SK-N-SH treated with all-trans-retinoic acid at 6 μM for 48 hours (cell line): ENCODE results near the gene FNIP1.

ENCODE experiments used
- ATAC-seq: fragments of 200-7000 bp; cut with Tn5 transposase; 3 replicates; pipeline ENCODE4 v1.9.1; 2020; ENCODE audit warnings: mild to moderate bottlenecking, moderate library complexity
- BACH2 ChIP-seq: fragments of 250-450 bp; sonication (Bioruptor Pico); IDR thresholded peaks from 2 replicates; pipeline ENCODE4 v1.9.0; 2021; ENCODE audit warnings: mild to moderate bottlenecking, borderline replicate concordance
- CSDC2 ChIP-seq: fragments of 250-450 bp; sonication (Bioruptor Pico); IDR thresholded peaks from 2 replicates; pipeline ENCODE4 v1.5.0; 2020; ENCODE audit warnings: mild to moderate bottlenecking, moderate library complexity
- ESRRG ChIP-seq: fragments of 250-450 bp; sonication (Bioruptor Pico); IDR thresholded peaks from 2 replicates; pipeline ENCODE4 v1.6.1; 2021; ENCODE audit warnings: mild to moderate bottlenecking
- GLIS3 ChIP-seq: fragments of 250-450 bp; sonication (Bioruptor Pico); IDR thresholded peaks from 2 replicates; pipeline ENCODE4 v1.5.0; 2020; ENCODE audit warnings: mild to moderate bottlenecking, moderate library complexity
- OSR1 ChIP-seq: fragments of 250-450 bp; sonication (Bioruptor Pico); IDR thresholded peaks from 2 replicates; pipeline ENCODE4 v1.8.0; 2022; ENCODE audit warnings: moderate library complexity, mild to moderate bottlenecking, inconsistent platforms
- PPARA ChIP-seq: fragments of 250-450 bp; sonication (Bioruptor Pico); IDR thresholded peaks from 2 replicates; pipeline ENCODE4 v1.5.0; 2020; ENCODE audit warnings: mild to moderate bottlenecking, borderline replicate concordance
- RARB ChIP-seq: fragments of 250-450 bp; sonication (Bioruptor Pico); IDR thresholded peaks from 2 replicates; pipeline ENCODE4 v1.8.0; 2021; ENCODE audit warnings: mild to moderate bottlenecking, moderate library complexity
- SNAI2 ChIP-seq: fragments of 250-450 bp; sonication (Bioruptor Pico); IDR thresholded peaks from 2 replicates; pipeline ENCODE4 v1.5.0; 2020; ENCODE audit warnings: mild to moderate bottlenecking, moderate library complexity
- TCF4 ChIP-seq: fragments of 250-450 bp; sonication (Bioruptor Pico); IDR thresholded peaks from 2 replicates; pipeline ENCODE4 v1.8.0; 2021; ENCODE audit warnings: mild to moderate bottlenecking, moderate library complexity, borderline replicate concordance
- ZNF70 ChIP-seq: fragments of 450-650 bp; formaldehyde crosslinking; IDR thresholded peaks from 2 replicates; pipeline ENCODE4 v1.5.0; 2020; ENCODE audit warnings: mild to moderate bottlenecking, moderate library complexity
- ZNF8 ChIP-seq: fragments of 450-650 bp; formaldehyde crosslinking; IDR thresholded peaks from 2 replicates; pipeline ENCODE4 v1.5.0; 2020; ENCODE audit warnings: mild to moderate bottlenecking, moderate library complexity
- TF ChIP-seq, protein P1 (sequence below): fragments of 250-450 bp; sonication (Bioruptor Pico); IDR thresholded peaks from 2 replicates; pipeline ENCODE4 v1.8.0; 2020; ENCODE audit warnings: mild to moderate bottlenecking, moderate library complexity, borderline replicate concordance
- TF ChIP-seq, protein P2 (sequence below): fragments of 250-450 bp; sonication (Bioruptor Pico); IDR thresholded peaks from 2 replicates; pipeline ENCODE4 v1.5.1; 2021; ENCODE audit warnings: mild to moderate bottlenecking, moderate library complexity
- TF ChIP-seq, protein P3 (sequence below): fragments of 250-450 bp; sonication (Bioruptor Pico); IDR thresholded peaks from 2 replicates; pipeline ENCODE4 v1.5.1; 2020; ENCODE audit warnings: low read depth, mild to moderate bottlenecking, moderate library complexity
- TF ChIP-seq, protein P4 (sequence below): fragments of 250-450 bp; sonication (Bioruptor Pico); IDR thresholded peaks from 2 replicates; pipeline ENCODE4 v1.5.0; 2020; ENCODE audit warnings: mild to moderate bottlenecking, moderate library complexity
- TF ChIP-seq, protein P5 (sequence below): fragments of 250-450 bp; sonication (Bioruptor Pico); IDR thresholded peaks from 2 replicates; pipeline ENCODE4 v1.8.0; 2021; ENCODE audit warnings: low read depth, mild to moderate bottlenecking, moderate library complexity, borderline replicate concordance

The FNIP1 gene

DNA sequence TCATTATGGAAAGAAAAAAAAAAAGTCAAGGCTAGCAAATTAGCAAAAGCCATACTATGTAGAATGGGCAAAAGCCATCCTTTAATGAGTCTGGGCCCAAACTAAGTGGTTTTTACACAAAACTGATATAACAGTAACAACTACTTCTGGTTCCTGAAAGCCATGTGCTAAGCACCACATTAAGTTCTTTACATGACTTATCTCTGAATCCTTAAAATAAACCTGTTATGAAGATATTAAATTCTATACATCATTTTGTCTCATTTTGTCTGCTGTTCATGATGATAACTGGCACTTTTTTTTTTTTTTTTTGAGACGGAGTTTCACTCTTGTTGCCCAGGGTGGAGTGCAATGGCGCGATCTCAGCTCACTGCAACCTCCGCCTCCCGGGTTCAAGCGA, 5.0 kb downstream of the FNIP1 start:
- TF ChIP-seq BACH2 (CRISPR knock-in tag) = no peak
- no peak for TF ChIP-seq OSR1 (CRISPR knock-in tag)
- no peak for TF ChIP-seq PPARA (CRISPR knock-in tag)
- no peak for TF ChIP-seq RARB (CRISPR knock-in tag)
- TF ChIP-seq ZNF70 (CRISPR knock-in tag) = no peak
- TF ChIP-seq, protein P1, sequence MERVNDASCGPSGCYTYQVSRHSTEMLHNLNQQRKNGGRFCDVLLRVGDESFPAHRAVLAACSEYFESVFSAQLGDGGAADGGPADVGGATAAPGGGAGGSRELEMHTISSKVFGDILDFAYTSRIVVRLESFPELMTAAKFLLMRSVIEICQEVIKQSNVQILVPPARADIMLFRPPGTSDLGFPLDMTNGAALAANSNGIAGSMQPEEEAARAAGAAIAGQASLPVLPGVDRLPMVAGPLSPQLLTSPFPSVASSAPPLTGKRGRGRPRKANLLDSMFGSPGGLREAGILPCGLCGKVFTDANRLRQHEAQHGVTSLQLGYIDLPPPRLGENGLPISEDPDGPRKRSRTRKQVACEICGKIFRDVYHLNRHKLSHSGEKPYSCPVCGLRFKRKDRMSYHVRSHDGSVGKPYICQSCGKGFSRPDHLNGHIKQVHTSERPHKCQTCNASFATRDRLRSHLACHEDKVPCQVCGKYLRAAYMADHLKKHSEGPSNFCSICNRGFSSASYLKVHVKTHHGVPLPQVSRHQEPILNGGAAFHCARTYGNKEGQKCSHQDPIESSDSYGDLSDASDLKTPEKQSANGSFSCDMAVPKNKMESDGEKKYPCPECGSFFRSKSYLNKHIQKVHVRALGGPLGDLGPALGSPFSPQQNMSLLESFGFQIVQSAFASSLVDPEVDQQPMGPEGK = no peak
- TF ChIP-seq GLIS3 (CRISPR knock-in tag) = no peak
- TF ChIP-seq, protein P2, sequence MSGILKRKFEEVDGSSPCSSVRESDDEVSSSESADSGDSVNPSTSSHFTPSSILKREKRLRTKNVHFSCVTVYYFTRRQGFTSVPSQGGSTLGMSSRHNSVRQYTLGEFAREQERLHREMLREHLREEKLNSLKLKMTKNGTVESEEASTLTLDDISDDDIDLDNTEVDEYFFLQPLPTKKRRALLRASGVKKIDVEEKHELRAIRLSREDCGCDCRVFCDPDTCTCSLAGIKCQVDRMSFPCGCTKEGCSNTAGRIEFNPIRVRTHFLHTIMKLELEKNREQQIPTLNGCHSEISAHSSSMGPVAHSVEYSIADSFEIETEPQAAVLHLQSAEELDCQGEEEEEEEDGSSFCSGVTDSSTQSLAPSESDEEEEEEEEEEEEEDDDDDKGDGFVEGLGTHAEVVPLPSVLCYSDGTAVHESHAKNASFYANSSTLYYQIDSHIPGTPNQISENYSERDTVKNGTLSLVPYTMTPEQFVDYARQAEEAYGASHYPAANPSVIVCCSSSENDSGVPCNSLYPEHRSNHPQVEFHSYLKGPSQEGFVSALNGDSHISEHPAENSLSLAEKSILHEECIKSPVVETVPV (CRISPR knock-in tag) = no peak
- TF ChIP-seq, protein P3, sequence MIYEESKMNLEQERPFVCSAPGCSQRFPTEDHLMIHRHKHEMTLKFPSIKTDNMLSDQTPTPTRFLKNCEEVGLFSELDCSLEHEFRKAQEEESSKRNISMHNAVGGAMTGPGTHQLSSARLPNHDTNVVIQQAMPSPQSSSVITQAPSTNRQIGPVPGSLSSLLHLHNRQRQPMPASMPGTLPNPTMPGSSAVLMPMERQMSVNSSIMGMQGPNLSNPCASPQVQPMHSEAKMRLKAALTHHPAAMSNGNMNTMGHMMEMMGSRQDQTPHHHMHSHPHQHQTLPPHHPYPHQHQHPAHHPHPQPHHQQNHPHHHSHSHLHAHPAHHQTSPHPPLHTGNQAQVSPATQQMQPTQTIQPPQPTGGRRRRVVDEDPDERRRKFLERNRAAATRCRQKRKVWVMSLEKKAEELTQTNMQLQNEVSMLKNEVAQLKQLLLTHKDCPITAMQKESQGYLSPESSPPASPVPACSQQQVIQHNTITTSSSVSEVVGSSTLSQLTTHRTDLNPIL (CRISPR knock-in tag) = no peak
- no peak for TF ChIP-seq TCF4 (CRISPR knock-in tag)
- TF ChIP-seq, protein P4, sequence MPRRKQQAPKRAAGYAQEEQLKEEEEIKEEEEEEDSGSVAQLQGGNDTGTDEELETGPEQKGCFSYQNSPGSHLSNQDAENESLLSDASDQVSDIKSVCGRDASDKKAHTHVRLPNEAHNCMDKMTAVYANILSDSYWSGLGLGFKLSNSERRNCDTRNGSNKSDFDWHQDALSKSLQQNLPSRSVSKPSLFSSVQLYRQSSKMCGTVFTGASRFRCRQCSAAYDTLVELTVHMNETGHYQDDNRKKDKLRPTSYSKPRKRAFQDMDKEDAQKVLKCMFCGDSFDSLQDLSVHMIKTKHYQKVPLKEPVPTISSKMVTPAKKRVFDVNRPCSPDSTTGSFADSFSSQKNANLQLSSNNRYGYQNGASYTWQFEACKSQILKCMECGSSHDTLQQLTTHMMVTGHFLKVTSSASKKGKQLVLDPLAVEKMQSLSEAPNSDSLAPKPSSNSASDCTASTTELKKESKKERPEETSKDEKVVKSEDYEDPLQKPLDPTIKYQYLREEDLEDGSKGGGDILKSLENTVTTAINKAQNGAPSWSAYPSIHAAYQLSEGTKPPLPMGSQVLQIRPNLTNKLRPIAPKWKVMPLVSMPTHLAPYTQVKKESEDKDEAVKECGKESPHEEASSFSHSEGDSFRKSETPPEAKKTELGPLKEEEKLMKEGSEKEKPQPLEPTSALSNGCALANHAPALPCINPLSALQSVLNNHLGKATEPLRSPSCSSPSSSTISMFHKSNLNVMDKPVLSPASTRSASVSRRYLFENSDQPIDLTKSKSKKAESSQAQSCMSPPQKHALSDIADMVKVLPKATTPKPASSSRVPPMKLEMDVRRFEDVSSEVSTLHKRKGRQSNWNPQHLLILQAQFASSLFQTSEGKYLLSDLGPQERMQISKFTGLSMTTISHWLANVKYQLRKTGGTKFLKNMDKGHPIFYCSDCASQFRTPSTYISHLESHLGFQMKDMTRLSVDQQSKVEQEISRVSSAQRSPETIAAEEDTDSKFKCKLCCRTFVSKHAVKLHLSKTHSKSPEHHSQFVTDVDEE (CRISPR knock-in tag) = no peak
- ATAC-seq = no peak

DNA sequence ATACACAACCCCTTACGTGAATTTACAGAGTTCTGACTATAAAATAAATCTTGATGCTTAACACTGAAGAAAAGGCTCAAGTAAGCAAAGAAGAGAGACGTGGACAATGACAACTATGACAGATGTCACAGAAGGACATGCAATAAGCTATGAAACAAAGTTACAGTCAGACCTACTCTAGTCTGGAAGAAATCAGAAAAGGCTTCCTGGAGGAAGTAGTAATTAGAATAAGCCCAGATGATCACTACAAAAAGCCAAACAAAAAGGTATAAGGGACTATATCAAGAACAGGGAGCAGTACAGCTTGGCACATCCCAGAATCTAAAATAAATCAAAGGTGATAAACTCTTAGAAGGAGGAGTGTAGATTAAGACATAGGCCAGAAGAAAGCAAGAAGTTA, 6.3 kb downstream of the FNIP1 start:
- ATAC-seq = no peak

DNA sequence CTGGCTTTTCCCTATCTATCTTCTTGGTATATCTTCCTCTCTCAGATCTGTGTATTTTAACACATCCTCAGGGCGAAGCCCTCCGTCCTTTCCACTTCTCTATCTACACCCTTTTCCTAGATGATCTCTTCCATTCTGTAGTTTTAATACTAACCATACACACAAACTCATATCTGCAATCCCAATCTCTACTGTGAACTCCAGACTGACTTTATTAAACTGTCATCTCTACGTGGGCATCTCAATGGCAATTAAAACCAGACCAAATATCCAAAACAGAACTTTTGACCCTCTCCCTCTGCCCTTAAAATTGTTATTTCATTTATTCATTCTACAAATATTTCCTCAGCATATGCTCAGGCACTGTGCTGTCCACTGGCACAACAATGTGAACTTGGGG, 7.1 kb downstream of the FNIP1 start:
- ATAC-seq = peak; percentile 75
- TF ChIP-seq CSDC2 (CRISPR knock-in tag) (no peak), ESRRG (CRISPR knock-in tag) (no peak), SNAI2 (no peak), PPARA (CRISPR knock-in tag) (no peak), ZNF8 (CRISPR knock-in tag) (no peak), OSR1 (CRISPR knock-in tag) (no peak), ZNF70 (CRISPR knock-in tag) (0 out of 2 replicates have a peak, but pooled peaks have one; percentile 1), TCF4 (CRISPR knock-in tag) (peak; percentile 63)
- TF ChIP-seq, protein P5, sequence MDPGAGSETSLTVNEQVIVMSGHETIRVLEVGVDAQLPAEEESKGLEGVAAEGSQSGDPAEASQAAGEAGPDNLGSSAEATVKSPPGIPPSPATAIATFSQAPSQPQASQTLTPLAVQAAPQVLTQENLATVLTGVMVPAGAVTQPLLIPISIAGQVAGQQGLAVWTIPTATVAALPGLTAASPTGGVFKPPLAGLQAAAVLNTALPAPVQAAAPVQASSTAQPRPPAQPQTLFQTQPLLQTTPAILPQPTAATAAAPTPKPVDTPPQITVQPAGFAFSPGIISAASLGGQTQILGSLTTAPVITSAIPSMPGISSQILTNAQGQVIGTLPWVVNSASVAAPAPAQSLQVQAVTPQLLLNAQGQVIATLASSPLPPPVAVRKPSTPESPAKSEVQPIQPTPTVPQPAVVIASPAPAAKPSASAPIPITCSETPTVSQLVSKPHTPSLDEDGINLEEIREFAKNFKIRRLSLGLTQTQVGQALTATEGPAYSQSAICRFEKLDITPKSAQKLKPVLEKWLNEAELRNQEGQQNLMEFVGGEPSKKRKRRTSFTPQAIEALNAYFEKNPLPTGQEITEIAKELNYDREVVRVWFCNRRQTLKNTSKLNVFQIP (CRISPR knock-in tag) = no peak
- TF ChIP-seq, protein P1 = no peak
- TF ChIP-seq, all 23 proteins: peak for 2

More for the DNA sequence above, 6.3 kb downstream of the FNIP1 start:
- TF ChIP-seq CSDC2 (CRISPR knock-in tag) = no peak
- TF ChIP-seq, protein P4 (CRISPR knock-in tag) = no peak
- TF ChIP-seq, all 23 proteins: peak for 0
